SK-N-SH (cell line): ENCODE measurements around the gene EEF1G. TPM values are rescaled to one million over a fixed set of nuclear protein-coding genes. Genes with fewer than 3 reads are reported as not detected.

ENCODE experiments used
- CTCF ChIA-PET: fragments of 300-600, 350-600 bp; formaldehyde crosslinking; extraction: SDS; loops from one replicate; lab custom pipeline; 2021; lab: Yijun Ruan, JAX
- POLR2A ChIA-PET: fragments of 350-600 bp; sonication (Branson Sonifier 250); formaldehyde crosslinking; extraction: SDS; loops from one replicate; lab custom pipeline; 2020; ENCODE audit warnings: antibody characterized with exemption, inconsistent platforms; lab: Yijun Ruan, JAX
- DNase-seq: peaks from one replicate; pipeline ENCODE4 v3.0.0; 2012
- H2AFZ ChIP-seq: fragments of 200-600 bp; sonication (generic); 2 replicates; pipeline ENCODE4 v1.8.1; 2016; ENCODE audit warnings: antibody characterized with exemption, mild to moderate bottlenecking, low read depth
- H3F3A ChIP-seq: fragments of 200-600 bp; sonication (generic); replicated peaks from 2 replicates; pipeline ENCODE3; 2016; ENCODE audit warnings: antibody characterized with exemption, mild to moderate bottlenecking; ENCODE audit not compliant: insufficient read depth
- H3K27ac ChIP-seq, 2 experiments: fragments of 200-500 bp in 1 of 2; fragments of 200-600 bp in 1 of 2; sonication (Bioruptor generic) in 1 of 2; sonication (generic), shearing (Covaris generic) in 1 of 2; 2 replicates each; pipeline versions ENCODE4 v1.5.1 to v1.6.1; 2014 to 2016; ENCODE audit warnings: low read depth in 2 of 2, inconsistent platforms in 1 of 2, low read length in 1 of 2, mild to moderate bottlenecking in 1 of 2, mixed read lengths in 1 of 2
- H3K27me3 ChIP-seq: fragments of 200-600 bp; sonication (generic), shearing (Covaris generic); 2 replicates; pipeline ENCODE4 v1.6.1; 2016; ENCODE audit warnings: mixed run types; ENCODE audit not compliant: insufficient read depth
- H3K36me3 ChIP-seq, 2 experiments: fragments of 200-500 bp in 1 of 2; fragments of 200-600 bp in 1 of 2; sonication (Bioruptor generic) in 1 of 2; sonication (generic) in 1 of 2; replicated peaks in 1 of 2; 2 replicates each; pipeline versions ENCODE3 to v1.5.1; 2014 to 2016; ENCODE audit warnings: low read length in 1 of 2, mild to moderate bottlenecking in 1 of 2; ENCODE audit not compliant: insufficient read depth in 2 of 2, control insufficient read depth in 1 of 2
- H3K4me1 ChIP-seq, 2 experiments: fragments of 200-500 bp in 1 of 2; fragments of 200-600 bp in 1 of 2; sonication (Bioruptor generic) in 1 of 2; sonication (generic), shearing (Covaris generic) in 1 of 2; 2 replicates each; pipeline versions ENCODE4 v1.5.1 to v1.6.1; 2014 to 2016; ENCODE audit warnings: low read depth in 1 of 2, low read length in 1 of 2, mixed run types in 1 of 2; ENCODE audit not compliant: insufficient read depth in 2 of 2, control insufficient read depth in 1 of 2
- H3K4me2 ChIP-seq: fragments of 200-600 bp; sonication (generic), shearing (Covaris generic); 2 replicates; pipeline ENCODE4 v1.6.1; 2017; ENCODE audit warnings: mixed run types
- H3K4me3 ChIP-seq, 2 experiments: fragments of 200-500 bp in 1 of 2; fragments of 200-600 bp in 1 of 2; sonication (Bioruptor generic) in 1 of 2; sonication (generic), shearing (Covaris generic) in 1 of 2; 2 replicates each; pipeline versions ENCODE4 v1.5.1 to v1.8.1; 2014 to 2016; ENCODE audit warnings: low read depth in 2 of 2, inconsistent platforms in 1 of 2, low read length in 1 of 2, mild to moderate bottlenecking in 1 of 2, mixed read lengths in 1 of 2, moderate library complexity in 1 of 2
- H3K79me2 ChIP-seq: fragments of 200-600 bp; sonication (generic); 2 replicates; pipeline ENCODE4 v1.8.1; 2017; ENCODE audit warnings: mild to moderate bottlenecking; ENCODE audit not compliant: insufficient read depth
- H3K9ac ChIP-seq: fragments of 200-600 bp; sonication (generic); 2 replicates; pipeline ENCODE4 v1.6.1; 2017; ENCODE audit warnings: mixed run types
- H3K9me2 ChIP-seq: fragments of 200-600 bp; sonication (generic); 2 replicates; pipeline ENCODE4 v1.6.1; 2017; ENCODE audit warnings: mixed run types
- H3K9me3 ChIP-seq: fragments of 200-600 bp; sonication (generic); 2 replicates; pipeline ENCODE4 v1.6.1; 2017; ENCODE audit warnings: mixed run types, mild to moderate bottlenecking, moderate library complexity
- H4K20me1 ChIP-seq: fragments of 200-600 bp; sonication (generic); 2 replicates; pipeline ENCODE4 v1.6.1; 2017; ENCODE audit warnings: mild to moderate bottlenecking, mixed run types; ENCODE audit not compliant: insufficient read depth
- CHD2 ChIP-seq: fragments of 150-350 bp; IDR thresholded peaks from 2 replicates; pipeline ENCODE4 v1.6.1; 2018; ENCODE audit warnings: low read length; ENCODE audit not compliant: partially characterized antibody
- CTCF ChIP-seq: fragments of 200-600 bp; sonication (generic); IDR thresholded peaks from 2 replicates; pipeline ENCODE4 v1.6.1; 2017; ENCODE audit warnings: antibody characterized with exemption, mild to moderate bottlenecking, moderate library complexity
- EP300 ChIP-seq, 2 experiments: IDR thresholded peaks; 2 replicates each; pipeline versions ENCODE4 v1.4.0 to v1.6.1; 2012; ENCODE audit warnings: borderline replicate concordance in 1 of 2, low read depth in 1 of 2, low read length in 1 of 2
- FOXM1 ChIP-seq: IDR thresholded peaks from 2 replicates; pipeline ENCODE4 v1.4.0; 2012; ENCODE audit warnings: low read depth, mild to moderate bottlenecking
- GABPA ChIP-seq: IDR thresholded peaks from 2 replicates; pipeline ENCODE4 v1.4.0; 2012; ENCODE audit warnings: low read depth, mild to moderate bottlenecking
- JUND ChIP-seq: IDR thresholded peaks from 2 replicates; pipeline ENCODE4 v1.4.0; 2012
- MAX ChIP-seq: IDR thresholded peaks from 2 replicates; pipeline ENCODE4 v1.4.0; 2012; ENCODE audit warnings: low read depth
- MXI1 ChIP-seq: IDR thresholded peaks from 2 replicates; pipeline ENCODE4 v1.6.1; 2012; ENCODE audit warnings: mild to moderate bottlenecking, low read depth, low read length, improper control_type of control experiment
- NRF1 ChIP-seq: IDR thresholded peaks from 2 replicates; pipeline ENCODE4 v1.6.1; 2012; ENCODE audit warnings: low read depth, mild to moderate bottlenecking, low read length
- PBX3 ChIP-seq: IDR thresholded peaks from 2 replicates; pipeline ENCODE4; 2012
- POLR2AphosphoS5 ChIP-seq: IDR thresholded peaks from 2 replicates; pipeline ENCODE4 v1.6.1; 2012; ENCODE audit warnings: low read depth, low read length
- REST ChIP-seq: IDR thresholded peaks from 2 replicates; pipeline ENCODE4 v1.6.1; 2012; ENCODE audit warnings: mild to moderate bottlenecking, low read depth, low read length, moderate library complexity
- RXRA ChIP-seq: IDR thresholded peaks from 2 replicates; pipeline ENCODE4 v1.4.0; 2012; ENCODE audit warnings: low read depth, mild to moderate bottlenecking, borderline replicate concordance
- SIN3A ChIP-seq: IDR thresholded peaks from 2 replicates; pipeline ENCODE4 v1.6.1; 2012; ENCODE audit warnings: low read depth, mild to moderate bottlenecking, low read length, moderate library complexity, borderline replicate concordance
- SMC3 ChIP-seq: IDR thresholded peaks from 2 replicates; pipeline ENCODE4 v1.6.1; 2012; ENCODE audit warnings: low read depth, low read length, improper control_type of control experiment
- TAF1 ChIP-seq: IDR thresholded peaks from 2 replicates; pipeline ENCODE4 v1.6.1; 2012; ENCODE audit warnings: low read depth, mild to moderate bottlenecking, low read length, moderate library complexity, borderline replicate concordance
- TEAD4 ChIP-seq: IDR thresholded peaks from 2 replicates; pipeline ENCODE4 v1.4.0; 2012; ENCODE audit warnings: mild to moderate bottlenecking, borderline replicate concordance; ENCODE audit not compliant: insufficient read depth
- USF2 ChIP-seq: fragments of 150-350 bp; IDR thresholded peaks from 2 replicates; pipeline ENCODE4 v1.6.1; 2017; ENCODE audit warnings: antibody characterized with exemption, low read length, low read depth, borderline replicate concordance
- YY1 ChIP-seq: IDR thresholded peaks from 2 replicates; pipeline ENCODE4 v1.4.0; 2012; ENCODE audit warnings: low read depth, mild to moderate bottlenecking
- ZBTB33 ChIP-seq: IDR thresholded peaks from 2 replicates; pipeline ENCODE4 v1.4.0; 2012; ENCODE audit warnings: low read depth, borderline replicate concordance
- WGBS: methylation state at CpG from one replicate; pipeline ENCODE4 v1.1.6; 2017; ENCODE audit warnings: low lambda C conversion rate; 5-methylcytosine and 5-hydroxymethylcytosine counted together
- polyA plus RNA-seq, 3 experiments: library from polyadenylated mRNA; depleted of rRNA; stranded (reverse); fragments of >200 nt; gene quantifications; 2 replicates each; pipeline ENCODE4 v1.2.3, GENCODE V29; 2012

The EEF1G gene
- polyA plus RNA-seq (2012; rRNA removed) = 1,853 and 2,105 TPM in 2 replicates
- polyA plus RNA-seq (2012; cell fraction: cytosol; rRNA removed) = 1,837 and 2,039 TPM in 2 replicates
- 604 and 627 TPM in 2 replicates for polyA plus RNA-seq (2012; cell fraction: nucleus; rRNA removed)

- no peaks in the 10 kb centered on the region for H3K27me3 ChIP-seq
- H3K4me1 ChIP-seq = peaks cover 19 to 28% of the 10 kb centered on the region in 2 experiments; a peak in 3 of 4 replicates
- ChIA-PET CTCF (interaction anchor here (0.7 to 3.2 kb wide), 6 partner anchors 13 to 298 kb away, joined by 3 to 14 read pairs (median 4); partner anchors contain the start of gene TUT1), POLR2A (interaction anchor here (0.6 to 2.0 kb wide), 27 partner anchors 8 to 758 kb away, joined by 3 to 47 read pairs (median 4); partner anchors contain the start of genes AHNAK, B3GAT3, C11orf98 and CSKMT)
- no peaks in the 10 kb centered on the region for H3K9me3 ChIP-seq
- H3F3A ChIP-seq = peaks cover 18% of the 10 kb centered on the region
- H3K4me3 ChIP-seq = peak within 1 kb of the TSS; percentile 83 to 93
- WGBS = under 1% methylated on average over 40 of the region's 46 CpGs
- H3K9me2 ChIP-seq = no peaks in the 10 kb centered on the region
- H3K4me2 ChIP-seq = peak within 1 kb of the TSS; percentile 95
- peaks cover 67% of the 10 kb centered on the region for H3K79me2 ChIP-seq
- H3K9ac ChIP-seq = peak within 1 kb of the TSS; percentile 88
- peak within 1 kb of the TSS; percentile 61 for H2AFZ ChIP-seq
- H3K36me3 ChIP-seq = peaks cover 40 to 55% of the 10 kb centered on the region in 2 experiments
- H3K27ac ChIP-seq = peak within 1 kb of the TSS; percentile 83 to 87
- peaks cover 33% of the 10 kb centered on the region for H4K20me1 ChIP-seq
- DNase-seq = peak; percentile 99
- peak; percentile 91 for TF ChIP-seq YY1
- TF ChIP-seq SMC3 = no peak
- peak; percentile 78 for TF ChIP-seq REST
- TF ChIP-seq ZBTB33 = peak; percentile 92
- peak; percentile 96 for TF ChIP-seq CHD2
- no peak for TF ChIP-seq CTCF
- peak; percentile 21; the same call in 1 of the 2 replicates for TF ChIP-seq MAX
- TF ChIP-seq FOXM1 = no peak
- no peak for TF ChIP-seq TEAD4
- peak; percentile 100 for TF ChIP-seq TAF1
- no peak for TF ChIP-seq GABPA
- peak; percentile 95 for TF ChIP-seq POLR2AphosphoS5
- 0 out of 2 replicates have a peak, but pooled peaks have one; percentile 4 for TF ChIP-seq JUND
- peak; percentile 64 for TF ChIP-seq MXI1
- TF ChIP-seq RXRA = no peak
- 0 out of 2 replicates have a peak, but pooled peaks have one; percentile 1 for TF ChIP-seq PBX3
- no peak for TF ChIP-seq USF2
- TF ChIP-seq EP300 (IDR thresholded peaks at IDR 0.05; ENCODE audit: borderline replicate concordance in 1 of 2, low read depth in 1 of 2, low read length in 1 of 2) = peak; percentile 15 to 41; a peak in 2 of 4 replicates
- peak; percentile 74; the same call in 1 of the 2 replicates for TF ChIP-seq SIN3A
- peak; percentile 96 for TF ChIP-seq NRF1
These were observed at the start of gene EEF1G for GRCh38 chr11:62573592-62574362. Gene EEF1G, minus strand, starts transcription at chr11:62573891. Its CDS starts 49 bp downstream, at chr11:62573842.
